IPS-20b (cell line): ENCODE data around the gene CTRB2.
"Not testable (repeated sequence)": the region's sequence is repeated elsewhere in the genome, so short reads cannot be mapped to it uniquely, and the experiment has no call there.

Source experiments
- H3K27ac ChIP-seq: one replicate; pipeline ENCODE4 v1.5.1; 2013; ENCODE audit warnings: low read length
- H3K27me3 ChIP-seq: 2 replicates; pipeline ENCODE4 v1.6.1; 2013; ENCODE audit warnings: mild to moderate bottlenecking, low read length, inconsistent platforms; ENCODE audit not compliant: insufficient read depth
- H3K36me3 ChIP-seq: 2 replicates; pipeline ENCODE4 v1.6.1; 2013; ENCODE audit warnings: low read depth, mild to moderate bottlenecking, inconsistent platforms, low read length, moderate library complexity; ENCODE audit not compliant: insufficient read depth
- H3K4me1 ChIP-seq: 2 replicates; pipeline ENCODE4 v1.6.1; 2013; ENCODE audit warnings: mild to moderate bottlenecking, control low read depth, inconsistent platforms, low read length, moderate library complexity; ENCODE audit not compliant: insufficient read depth
- H3K4me3 ChIP-seq: 2 replicates; pipeline ENCODE4 v1.5.1; 2013; ENCODE audit warnings: mild to moderate bottlenecking, low read length, inconsistent platforms
- H3K9ac ChIP-seq: 2 replicates; pipeline ENCODE4 v1.6.1; 2013; ENCODE audit warnings: low read depth, mild to moderate bottlenecking, inconsistent platforms, low read length, moderate library complexity
- H3K9me3 ChIP-seq: 2 replicates; pipeline ENCODE4 v1.6.1; 2013; ENCODE audit warnings: mild to moderate bottlenecking, low read depth, low read length, inconsistent platforms; ENCODE audit not compliant: insufficient read depth

CTRB2 gene

DNA sequence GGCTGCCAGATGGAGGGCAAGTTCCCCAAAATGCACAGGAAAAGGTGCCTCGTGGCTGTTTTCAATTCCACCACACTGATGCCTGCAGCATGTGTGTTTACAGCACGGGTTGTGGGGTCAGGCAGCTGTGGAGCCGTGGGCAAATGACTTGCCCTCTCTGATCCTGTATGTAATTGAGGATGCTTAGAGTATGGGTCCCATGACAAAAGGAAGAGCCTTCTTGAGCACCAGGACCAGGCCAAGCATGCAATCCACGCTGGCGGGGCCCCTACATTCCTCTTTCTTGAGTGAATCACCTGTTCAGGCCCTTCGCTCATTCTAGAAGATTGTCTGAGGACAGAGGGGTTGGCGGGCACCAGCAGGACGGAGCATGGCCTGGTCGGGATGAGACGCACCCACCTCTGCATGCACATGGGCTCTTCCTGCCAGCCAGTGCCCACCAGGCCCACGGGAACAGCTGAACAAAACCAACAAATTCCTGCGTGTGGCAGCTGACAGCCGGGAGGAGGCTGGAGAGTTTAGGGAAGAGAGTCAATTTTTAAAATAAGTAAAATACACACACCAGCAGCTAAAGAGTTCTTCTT lies 1.4 kb upstream of the CTRB2 start:
- Histone ChIP-seq H3K27me3 (no peaks in the 10 kb centered on the region), H3K27ac (no peak overlapping the region), H3K36me3 (no peaks in the 10 kb centered on the region), H3K9ac (no peak overlapping the region), H3K4me3 (no peak overlapping the region), H3K4me1 (no peaks in the 10 kb centered on the region), H3K9me3 (no peaks in the 10 kb centered on the region)

DNA sequence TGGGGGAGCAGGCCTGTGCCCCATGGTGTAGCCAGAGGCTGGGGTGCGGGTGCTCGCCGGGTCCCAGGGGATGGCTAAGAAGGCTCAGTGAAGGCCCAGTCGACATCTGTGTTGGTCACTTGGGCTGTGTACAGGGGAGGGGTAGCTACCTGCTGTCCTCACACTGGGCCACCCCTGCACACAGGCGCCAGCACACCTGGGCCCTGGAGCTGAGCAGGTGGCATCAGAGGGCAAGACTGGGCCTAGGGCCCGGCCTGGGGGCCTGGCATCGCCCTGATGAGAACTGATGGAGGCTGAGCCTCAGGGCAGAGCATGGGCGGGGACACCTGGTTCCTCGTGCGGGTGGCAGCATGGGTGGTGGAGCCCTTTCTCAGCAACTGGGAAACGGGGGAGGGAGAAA lies 870 bp upstream of the CTRB2 start:
- H3K9ac ChIP-seq: no peak overlapping the region
- no peaks in the 10 kb centered on the region for H3K4me1 ChIP-seq
- H3K36me3 ChIP-seq: no peaks in the 10 kb centered on the region
- H3K27ac ChIP-seq: no peak overlapping the region
- no peaks in the 10 kb centered on the region for H3K27me3 ChIP-seq
- no peaks in the 10 kb centered on the region for H3K9me3 ChIP-seq
- no peak overlapping the region for H3K4me3 ChIP-seq

DNA sequence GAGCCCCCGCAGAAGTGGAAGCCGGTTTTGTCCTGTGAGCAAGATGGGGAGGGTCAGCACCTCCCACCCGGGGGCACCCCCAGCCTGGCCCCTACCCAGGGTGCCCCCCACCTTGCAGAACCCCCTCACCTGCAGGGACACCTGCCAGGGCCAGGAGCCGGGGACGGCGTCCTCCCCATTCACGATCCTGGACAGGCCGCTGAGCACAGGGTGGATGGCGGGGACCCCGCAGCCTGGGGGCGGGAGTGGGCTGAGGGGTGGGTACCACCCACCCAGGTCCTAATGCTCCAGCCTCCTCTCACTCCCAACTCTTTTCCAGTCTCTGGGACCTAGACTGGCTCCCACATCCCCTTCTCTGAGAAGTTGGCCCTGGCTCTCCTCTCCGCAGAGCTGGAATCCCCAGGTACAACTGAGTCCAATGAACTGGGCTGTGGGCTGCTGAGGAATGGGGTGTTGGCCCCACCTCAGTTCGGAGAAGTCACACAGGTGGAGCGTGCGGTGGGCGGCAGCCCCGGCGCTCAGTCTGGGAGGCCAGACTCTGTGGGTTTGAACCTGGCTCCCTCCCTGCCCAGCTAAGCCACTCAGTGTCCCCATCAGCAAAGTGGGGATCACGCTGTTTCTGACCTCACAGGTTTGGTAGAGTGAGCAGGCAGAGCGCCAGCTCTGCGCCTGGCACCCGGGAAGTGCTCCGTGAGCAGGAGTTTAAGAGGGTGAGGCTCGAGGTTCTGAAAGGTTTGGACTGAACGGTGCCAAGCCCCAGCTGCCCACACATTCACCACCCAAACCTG lies 806 bp downstream of the CTRB2 start:
- H3K4me3 ChIP-seq, H3K9ac ChIP-seq, H3K36me3 ChIP-seq, H3K27ac ChIP-seq, H3K9me3 ChIP-seq, H3K4me1 ChIP-seq, H3K27me3 ChIP-seq: not testable (repeated sequence)

DNA sequence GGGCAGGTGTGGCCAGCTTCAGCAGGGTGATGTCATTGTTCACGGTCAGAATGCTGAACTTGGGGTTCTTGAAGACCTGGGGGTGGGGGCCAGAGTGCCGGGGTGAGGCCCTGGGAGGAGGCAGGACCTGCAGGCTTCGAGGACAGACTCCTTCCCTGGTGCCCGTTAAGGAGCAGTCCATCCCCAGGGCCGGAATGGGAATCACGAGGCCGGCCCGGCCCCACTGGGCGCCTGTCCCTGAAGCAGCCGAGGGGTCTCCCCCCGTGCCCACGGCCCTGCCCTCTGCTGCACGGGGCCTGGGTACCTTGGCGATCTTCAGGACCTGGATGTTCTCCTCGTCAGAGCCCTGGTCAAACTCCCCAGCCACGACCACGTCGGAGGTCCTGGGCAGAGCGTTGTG lies 1.5 kb downstream of the CTRB2 start:
- not testable (repeated sequence) for H3K4me3 ChIP-seq, H3K9ac ChIP-seq, H3K27ac ChIP-seq, H3K36me3 ChIP-seq, H3K4me1 ChIP-seq, H3K27me3 ChIP-seq, H3K9me3 ChIP-seq

DNA sequence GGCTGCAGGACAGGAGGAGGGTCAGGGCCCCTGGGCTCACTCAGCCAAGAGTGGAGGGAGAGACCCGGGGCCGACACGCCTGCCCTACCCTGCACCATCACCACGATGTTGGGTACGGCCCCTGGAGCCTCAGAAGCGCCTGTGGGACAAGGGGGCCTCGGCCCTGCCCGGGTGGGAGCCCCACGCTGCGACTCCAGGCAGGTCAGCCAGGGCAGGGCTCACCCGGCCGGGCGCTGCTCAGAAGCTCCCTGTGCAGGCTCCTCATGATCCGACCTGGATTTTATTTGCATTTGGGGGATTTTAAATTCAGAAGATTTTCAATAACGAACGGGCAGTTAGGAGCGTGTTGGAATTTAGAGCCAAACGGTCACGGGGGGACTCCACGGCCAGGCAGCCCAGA lies 2.1 kb downstream of the CTRB2 start:
- not testable (repeated sequence) for H3K4me1 ChIP-seq, H3K9ac ChIP-seq, H3K36me3 ChIP-seq, H3K27ac ChIP-seq, H3K9me3 ChIP-seq, H3K4me3 ChIP-seq, H3K27me3 ChIP-seq

DNA sequence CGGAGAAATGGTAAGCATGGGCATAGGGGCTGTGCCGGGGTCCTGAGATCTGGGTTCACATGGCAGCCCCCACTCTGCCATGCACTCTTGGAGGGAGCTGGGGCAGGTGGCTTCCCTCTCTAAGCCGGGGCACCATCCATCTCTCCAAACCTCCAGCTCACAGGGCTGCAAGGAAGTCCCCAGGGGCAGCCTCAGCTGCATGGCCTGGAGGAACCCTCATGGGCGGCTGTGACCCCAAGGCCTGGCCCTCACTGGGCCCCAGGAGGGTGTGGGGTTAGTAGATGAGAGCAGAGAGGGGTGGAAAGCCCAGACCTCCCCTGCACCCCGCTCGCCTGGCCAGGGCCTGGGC lies 2.6 kb downstream of the CTRB2 start:
- no peak overlapping the region for H3K9ac ChIP-seq
- H3K9me3 ChIP-seq: no peaks in the 10 kb centered on the region
- no peaks in the 10 kb centered on the region for H3K27me3 ChIP-seq
- no peaks in the 10 kb centered on the region for H3K4me1 ChIP-seq
- H3K36me3 ChIP-seq: no peaks in the 10 kb centered on the region
- H3K27ac ChIP-seq: no peak overlapping the region
- no peak overlapping the region for H3K4me3 ChIP-seq

DNA sequence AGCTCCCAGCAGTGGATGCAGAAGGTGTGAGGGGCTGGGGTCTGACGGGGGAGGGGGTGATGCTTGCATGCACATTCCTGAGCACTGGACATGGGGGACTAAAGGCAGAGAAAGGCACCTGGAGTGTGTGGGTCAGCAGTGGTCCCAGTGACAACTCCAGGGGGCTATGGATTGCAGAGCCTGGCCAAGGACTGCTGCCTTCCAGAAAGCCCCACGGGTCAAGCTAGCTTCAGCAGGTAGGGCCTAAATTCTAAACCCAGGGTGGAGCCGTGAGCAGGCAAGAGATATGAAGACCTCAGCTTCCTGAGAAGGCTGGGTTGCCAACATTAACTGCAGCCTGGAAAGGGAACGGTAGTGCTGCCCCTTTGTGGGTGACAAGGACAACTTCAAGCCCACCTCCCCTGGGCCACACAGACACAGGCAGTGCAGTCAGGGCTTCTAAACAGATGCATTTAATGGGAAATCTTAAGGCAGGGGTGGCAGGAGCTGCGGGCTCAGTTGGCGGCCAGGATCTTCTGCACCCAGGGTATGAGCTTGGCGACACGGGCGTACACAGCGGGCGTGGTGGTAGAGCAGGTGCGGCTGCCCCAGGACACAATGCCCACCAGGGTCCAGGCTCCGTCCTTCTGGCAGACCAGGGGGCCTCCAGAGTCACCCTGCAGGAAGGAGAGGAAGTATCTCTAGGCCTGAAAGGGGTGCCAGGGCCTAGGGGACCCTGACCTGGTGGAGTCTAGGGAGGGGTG lies 3.1 kb downstream of the CTRB2 start:
- no peak overlapping the region for H3K9ac ChIP-seq
- H3K36me3 ChIP-seq: no peaks in the 10 kb centered on the region
- no peak overlapping the region for H3K4me3 ChIP-seq
- H3K4me1 ChIP-seq: no peaks in the 10 kb centered on the region
- H3K27me3 ChIP-seq: no peaks in the 10 kb centered on the region
- H3K27ac ChIP-seq: no peak overlapping the region
- H3K9me3 ChIP-seq: no peaks in the 10 kb centered on the region

DNA sequence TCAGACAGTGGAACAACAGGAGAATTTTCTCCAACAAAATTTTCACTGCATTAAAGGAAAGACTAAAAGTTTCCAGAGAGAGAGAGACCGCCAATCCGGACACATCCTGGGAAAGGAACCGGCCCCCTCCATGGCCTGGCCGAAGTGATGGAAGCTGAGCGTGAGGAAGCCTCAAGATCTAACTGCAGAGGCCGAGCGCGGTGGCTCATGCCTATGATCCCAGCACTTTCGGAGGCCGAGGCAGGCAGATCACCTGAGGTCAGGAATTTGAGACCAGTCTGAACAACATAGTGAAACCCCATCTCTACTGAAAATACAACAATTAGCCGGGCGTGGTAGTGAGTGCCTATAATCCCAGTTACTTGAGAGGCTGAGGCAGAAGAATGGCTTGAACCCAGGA lies 3.9 kb downstream of the CTRB2 start:
- H3K9me3 ChIP-seq: no peaks in the 10 kb centered on the region
- H3K27me3 ChIP-seq: no peaks in the 10 kb centered on the region
- no peaks in the 10 kb centered on the region for H3K4me1 ChIP-seq
- H3K36me3 ChIP-seq: no peaks in the 10 kb centered on the region
- H3K4me3 ChIP-seq: no peak overlapping the region
- H3K27ac ChIP-seq: no peak overlapping the region
- no peak overlapping the region for H3K9ac ChIP-seq

DNA sequence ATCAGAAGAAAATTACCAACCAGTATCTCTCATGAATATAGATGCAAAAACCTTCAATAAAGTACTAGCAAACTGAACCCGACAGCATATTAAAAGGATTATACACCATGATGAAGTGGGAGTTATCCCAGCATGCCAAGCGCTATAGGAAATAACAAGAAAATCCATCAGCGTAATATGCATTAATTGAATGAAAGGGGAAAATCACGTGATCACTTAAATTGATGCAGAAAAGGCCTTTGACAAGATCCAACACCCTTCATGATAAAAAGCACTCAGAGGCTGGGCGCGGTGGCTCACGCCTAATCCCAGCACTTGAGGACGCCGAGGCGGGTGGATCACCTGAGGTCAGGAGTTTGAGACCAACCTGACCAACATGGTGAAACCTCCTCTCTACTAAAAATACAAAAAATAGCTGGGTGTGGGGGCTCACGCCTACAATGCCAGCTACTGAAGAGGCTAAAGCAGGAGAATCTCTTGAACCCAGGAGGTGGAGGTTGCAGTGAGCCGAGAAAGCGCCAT lies 4.8 kb downstream of the CTRB2 start:
- Histone ChIP-seq H3K9ac (no peak overlapping the region), H3K4me1 (no peaks in the 10 kb centered on the region), H3K36me3 (no peaks in the 10 kb centered on the region), H3K27me3 (no peaks in the 10 kb centered on the region), H3K9me3 (no peaks in the 10 kb centered on the region), H3K4me3 (no peak overlapping the region), H3K27ac (no peak overlapping the region)

DNA sequence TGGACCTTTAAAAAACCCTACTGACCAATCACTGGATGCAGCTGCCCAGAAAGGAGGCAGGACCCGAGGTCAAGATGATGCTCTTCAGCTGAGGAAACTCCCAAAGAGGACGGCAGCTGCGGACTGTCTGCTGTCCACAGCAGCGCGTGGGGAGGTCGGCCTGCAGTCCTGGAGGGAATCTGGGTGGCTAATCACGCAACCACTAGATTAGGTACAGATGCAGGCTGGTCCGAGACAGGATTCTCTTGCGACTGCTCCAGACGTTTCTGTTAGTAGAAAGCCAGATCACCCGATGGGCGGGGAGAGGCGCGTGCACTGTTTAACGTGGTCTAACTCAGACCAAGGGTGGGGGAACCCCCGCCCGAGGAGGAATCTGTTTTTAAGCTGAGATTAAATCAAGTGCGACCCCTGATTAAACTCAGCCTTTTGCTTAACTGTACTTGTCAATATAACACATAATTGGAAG lies 8.8 kb downstream of the CTRB2 start:
- Histone ChIP-seq H3K27ac (no peak overlapping the region), H3K27me3 (no peaks in the 10 kb centered on the region), H3K9me3 (no peaks in the 10 kb centered on the region), H3K4me3 (no peak overlapping the region), H3K4me1 (no peaks in the 10 kb centered on the region), H3K36me3 (no peaks in the 10 kb centered on the region), H3K9ac (no peak overlapping the region)

DNA sequence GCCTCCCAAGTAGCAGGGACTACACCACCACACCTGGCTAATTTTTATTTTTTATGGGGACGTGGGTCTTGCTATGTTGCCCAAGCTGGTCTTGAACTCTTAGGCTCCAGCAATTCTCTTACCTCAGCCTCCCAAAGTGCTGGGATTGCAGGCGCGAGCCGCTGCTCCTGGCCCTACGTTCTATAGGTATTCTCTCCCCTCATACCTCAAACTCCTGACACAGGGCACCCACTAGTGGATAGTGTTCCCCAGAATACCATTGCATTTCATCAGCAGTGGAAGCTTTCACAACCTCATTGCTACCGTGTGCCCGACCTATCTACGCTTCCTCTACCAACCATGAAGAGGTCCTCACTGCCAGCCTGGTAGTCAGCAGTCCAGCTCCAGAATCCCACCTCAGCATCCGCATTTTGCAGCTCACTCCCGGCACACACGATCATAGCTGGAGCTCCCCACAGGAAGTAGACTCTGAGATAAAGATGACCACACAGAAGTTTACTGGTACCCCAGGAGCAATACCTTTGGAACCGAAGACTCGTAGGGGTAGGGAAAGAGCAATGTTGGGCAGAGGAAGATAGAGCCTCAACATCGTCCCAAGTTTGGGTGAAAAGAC lies 9.3 kb downstream of the CTRB2 start:
- Histone ChIP-seq H3K4me3 (no peak overlapping the region), H3K27me3 (no peaks in the 10 kb centered on the region), H3K36me3 (no peaks in the 10 kb centered on the region), H3K9me3 (no peaks in the 10 kb centered on the region), H3K4me1 (no peaks in the 10 kb centered on the region), H3K9ac (no peak overlapping the region), H3K27ac (no peak overlapping the region)
